Spleen (tissue), 7 donors: ENCODE results near the gene SKI.
A peak's percentile ranks its signal among the peaks of the same experiment; 100 is the strongest.

Experiments
- CTCF ChIP-seq, 11 experiments: fragments of 200-600 bp in 7 of 11; fragments of 450-650 bp in 4 of 11; sonication (generic) in 4 of 11; IDR thresholded peaks in 8 of 11; conservative IDR thresholded peaks in 3 of 11; 1 replicate in 7 of 11; 2 replicates in 4 of 11; pipeline versions ENCODE4 v1.4.0 to v1.8.0; 2016 to 2021; ENCODE audit warnings: antibody characterized with exemption in 11 of 11, inconsistent platforms in 4 of 11, mild to moderate bottlenecking in 1 of 11
- POLR2A ChIP-seq, 3 donors: fragments of 450-650 bp; IDR thresholded peaks; one replicate each; pipeline ENCODE4 v1.5.1; 2017; ENCODE audit warnings: antibody characterized with exemption in 3 of 3, mild to moderate bottlenecking in 1 of 3
- POLR2AphosphoS5 ChIP-seq, 3 donors: sonication (generic); formaldehyde crosslinking; IDR thresholded peaks; one replicate each; pipeline ENCODE4 v1.5.1; 2017; ENCODE audit warnings: antibody characterized with exemption in 3 of 3
- donor health status: DM: no; HTN: no; CAD: no; lungs with moderate emphysema.
- donor health status: DM: no; HTN: no; CAD: no.
- donor health status: DM: no; HTN: no; CAD: no.

- TF ChIP-seq CTCF (IDR thresholded peaks at IDR 0.05 in 8 of 11, conservative IDR thresholded peaks at IDR 0.05 in 3 of 11) (no peak), POLR2AphosphoS5 (IDR thresholded peaks at IDR 0.05) (peak in 2 of 3 donors; percentile 67 to 71), POLR2A (IDR thresholded peaks at IDR 0.05) (no peak)
Measured at GRCh38 chr1:2241820-2242219, 13.7 kb downstream of the SKI start.
